Right lobe of liver (tissue), 6 donors: ENCODE data around the gene C3orf80. TPM values are rescaled to one million over a fixed set of nuclear protein-coding genes. Genes with fewer than 3 reads are reported as not detected.
"Not testable (repeated sequence)": the region's sequence is repeated elsewhere in the genome, so short reads cannot be mapped to it uniquely, and the experiment has no call there.

Experiments
- ATAC-seq, 4 donors: fragments of 200-7000 bp; cut with Tn5 transposase; one replicate each; pipeline ENCODE4 v1.9.1; 2020; ENCODE audit warnings: mild to moderate bottlenecking in 4 of 4, moderate library complexity in 4 of 4
- DNase-seq, 3 donors: peaks; one replicate each; pipeline ENCODE4 v3.0.0-alpha.2; 2020
- H3K27ac ChIP-seq, 3 donors: fragments of 200-600 bp; one replicate each; pipeline ENCODE4 v1.8.0; 2022
- H3K27me3 ChIP-seq, 2 donors: fragments of 200-600 bp; one replicate each; pipeline ENCODE4 v1.8.0; 2022
- H3K36me3 ChIP-seq, 4 donors: fragments of 200-600 bp; sonication (generic) in 1 of 4; one replicate each; pipeline versions ENCODE4 v1.5.1 to v1.8.0; 2017 to 2022; ENCODE audit warnings: control low read depth in 1 of 4
- H3K4me1 ChIP-seq, 4 donors: fragments of 200-600 bp; sonication (generic) in 1 of 4; one replicate each; pipeline versions ENCODE4 v1.5.1 to v1.8.0; 2017 to 2022; ENCODE audit warnings: control low read depth in 1 of 4
- H3K4me3 ChIP-seq, 3 donors: fragments of 200-600 bp; one replicate each; pipeline ENCODE4 v1.8.0; 2022
- H3K9me3 ChIP-seq, 4 donors: fragments of 200-600 bp; sonication (generic) in 1 of 4; one replicate each; pipeline versions ENCODE4 v1.5.1 to v1.8.0; 2017 to 2022; ENCODE audit warnings: control low read depth in 1 of 4
- CTCF ChIP-seq, 4 donors: fragments of 200-600 bp in 3 of 4; fragments of 450-650 bp in 1 of 4; IDR thresholded peaks; one replicate each; pipeline versions ENCODE4 v1.5.1 to v1.8.0; 2016 to 2022; ENCODE audit warnings: antibody characterized with exemption in 4 of 4, mild to moderate bottlenecking in 2 of 4
- POLR2A ChIP-seq: fragments of 450-650 bp; IDR thresholded peaks from one replicate; pipeline ENCODE4 v1.6.1; 2017; ENCODE audit warnings: antibody characterized with exemption, mild to moderate bottlenecking
- WGBS: methylation state at CpG from one replicate; pipeline ENCODE4 v1.1.6; 2018; ENCODE audit warnings: low coverage, low lambda C conversion rate; ENCODE audit not compliant: insufficient coverage; ENCODE audit errors: missing lambda C conversion rate; 5-methylcytosine and 5-hydroxymethylcytosine counted together
- intact Hi-C, 2 donors: fragments of 100-400 bp; cut with DNase I; formaldehyde crosslinking; loops; one replicate each; pipeline versions ENCODE4 v1.11.2 to v1.14.1; 2022
- long read RNA-seq: library from polyadenylated mRNA; unstranded; transcript quantifications from one replicate; pipeline ENCODE4 v2.0.0, GENCODE V29; 2019
- total RNA-seq, 6 experiments: library from RNA; depleted of rRNA in 2 of 6; stranded (reverse); fragments of >200 nt in 2 of 6; fragmentation: NEBNext Ultra II Directional in 3 of 6; extraction: Animal tissue kit (Norgen Biotek cat#: 25700) in 3 of 6; gene quantifications; one replicate each; pipeline versions ENCODE4 v1.1.0 to v1.2.4, GENCODE V29; 2016 to 2023
- donor health status: DM: no; HTN: yes; CAD: no.
- donor health status: DM: no; HTN: no; CAD: no.
- donor health status: DM: no; HTN: no; CAD: no.
- donor health status: DM: no; HTN: yes; CAD: no.
- donor health status: DM: no; HTN: yes; CAD: no.

C3orf80 gene
- total RNA-seq, result 1 to 10 TPM in 1 of 6 experiments, under 1 TPM in 4, not detected in 1; 0.07 to 1.2 (median 0.88) TPM
- long read RNA-seq, result 0 reads

- no peaks in the 10 kb centered on the region for H3K36me3 ChIP-seq
- WGBS, result 0% methylated on average over 9 of the region's 104 CpGs
- DNase-seq, result peak; percentile 57 to 71 (median 71)
- no peaks in the 10 kb centered on the region for H3K9me3 ChIP-seq
- H3K27me3 ChIP-seq, result peaks cover 0 to 5% of the 10 kb centered on the region in 2 donors
- peak; percentile 87 to 92 (median 89) for ATAC-seq
- H3K4me3 ChIP-seq, result peak within 1 kb of the TSS; percentile 49 to 63 (median 58)
- intact Hi-C loops, result no loop called here
- no peak within 1 kb of the TSS for H3K27ac ChIP-seq
- peak; percentile 26 for TF ChIP-seq POLR2A
- TF ChIP-seq CTCF (IDR thresholded peaks at IDR 0.05), result peak in 3 of 4 donors; percentile 36 to 41 (median 39)
- peaks cover 0 to 17% (median 2%) of the 10 kb centered on the region in 4 donors for H3K4me1 ChIP-seq
These were observed at the start of gene C3orf80 for GRCh38 chr3:160225176-160226025. TSS of gene C3orf80 (plus strand) at chr3:160225422. CDS start at chr3:160225636, 214 bp downstream.

GRCh38 chr3:160176923-160177322, 48.3 kb upstream of the C3orf80 start:
- DNase-seq (no peak), ATAC-seq (no peak)
- Histone ChIP-seq H3K4me1 (no peaks in the 10 kb centered on the region), H3K36me3 (no peaks in the 10 kb centered on the region), H3K4me3 (no peak overlapping the region), H3K27ac (no peak overlapping the region), H3K27me3 (no peaks in the 10 kb centered on the region), H3K9me3 (no peaks in the 10 kb centered on the region)
- intact Hi-C loops, result no loop called here
- no peak for TF ChIP-seq CTCF (IDR thresholded peaks at IDR 0.05)
- TF ChIP-seq POLR2A, result no peak

- H3K27me3 ChIP-seq, H3K4me1 ChIP-seq, intact Hi-C loops, H3K9me3 ChIP-seq, H3K36me3 ChIP-seq, ATAC-seq, H3K27ac ChIP-seq, H3K4me3 ChIP-seq, DNase-seq: not testable (repeated sequence)
- WGBS, result 60% methylated on average over 1 of the region's 35 CpGs
These were observed 46.6 kb upstream of the C3orf80 start for GRCh38 chr3:160178661-160179060.

GRCh38 chr3:160179403-160179802, 45.8 kb upstream of the C3orf80 start:
- H3K27ac ChIP-seq, intact Hi-C loops, H3K9me3 ChIP-seq, H3K4me1 ChIP-seq, H3K27me3 ChIP-seq, ATAC-seq, H3K4me3 ChIP-seq, DNase-seq, H3K36me3 ChIP-seq: not testable (repeated sequence)
- WGBS, result 75% methylated on average over 2 of the region's 4 CpGs

GRCh38 chr3:160179906-160180305, 45.3 kb upstream of the C3orf80 start:
- Histone ChIP-seq H3K27ac (no peak overlapping the region), H3K36me3 (no peaks in the 10 kb centered on the region), H3K27me3 (no peaks in the 10 kb centered on the region), H3K4me1 (no peaks in the 10 kb centered on the region), H3K4me3 (no peak overlapping the region), H3K9me3 (no peaks in the 10 kb centered on the region)
- intact Hi-C loops, result no loop called here
- TF ChIP-seq CTCF (IDR thresholded peaks at IDR 0.05), result no peak
- TF ChIP-seq POLR2A, result no peak
- 75% methylated on average over 2 of the region's 2 CpGs for WGBS
- DNase-seq (no peak), ATAC-seq (no peak)
